DND-41 (cell line): ENCODE results near the gene ACP3.

ENCODE experiments used
- ATAC-seq: fragments of 200-7000 bp; cut with Tn5 transposase; 3 replicates; pipeline ENCODE4 v1.9.1; 2021; ENCODE audit warnings: low read depth; ENCODE audit not compliant: insufficient read depth
- DNase-seq: peaks from one replicate; pipeline ENCODE4 v3.0.0-alpha.2; 2020
- H2AFZ ChIP-seq: 2 replicates; pipeline ENCODE4 v1.6.0; 2012; ENCODE audit warnings: low read depth, low read length
- H3K27ac ChIP-seq: 2 replicates; pipeline ENCODE4 v1.5.1; 2012; ENCODE audit warnings: low read length, inconsistent platforms
- H3K27me3 ChIP-seq: fragments of 200-600 bp; sonication (generic); 2 replicates; pipeline ENCODE4 v1.6.0; 2012; ENCODE audit warnings: low read length, mild to moderate bottlenecking, inconsistent platforms; ENCODE audit not compliant: insufficient read depth, poor library complexity
- H3K36me3 ChIP-seq: 2 replicates; pipeline ENCODE4 v1.5.1; 2012; ENCODE audit warnings: low read length, inconsistent platforms; ENCODE audit not compliant: insufficient read depth
- H3K4me1 ChIP-seq: 2 replicates; pipeline ENCODE4 v1.5.1; 2012; ENCODE audit warnings: mild to moderate bottlenecking, low read length; ENCODE audit not compliant: insufficient read depth
- H3K4me2 ChIP-seq: 2 replicates; pipeline ENCODE4 v1.6.0; 2012; ENCODE audit warnings: mild to moderate bottlenecking, moderate library complexity, low read length, inconsistent platforms; ENCODE audit not compliant: insufficient read depth
- H3K4me3 ChIP-seq, 2 experiments: fragments of 200-600 bp in 1 of 2; shearing (Covaris generic) in 1 of 2; 2 replicates each; pipeline ENCODE4 v1.5.1; 2012 to 2016; ENCODE audit warnings: inconsistent platforms in 2 of 2, low read length in 2 of 2, mild to moderate bottlenecking in 2 of 2, low read depth in 1 of 2, moderate library complexity in 1 of 2
- H3K79me2 ChIP-seq: 2 replicates; pipeline ENCODE4 v1.6.0; 2012; ENCODE audit warnings: low read length, inconsistent platforms; ENCODE audit not compliant: insufficient read depth
- H3K9ac ChIP-seq: 2 replicates; pipeline ENCODE4 v1.6.0; 2012; ENCODE audit warnings: low read depth, mild to moderate bottlenecking, inconsistent platforms, low read length, moderate library complexity
- H3K9me3 ChIP-seq: 2 replicates; pipeline ENCODE4 v1.5.1; 2012; ENCODE audit warnings: low read length, moderate library complexity, mild to moderate bottlenecking, inconsistent platforms; ENCODE audit not compliant: insufficient read depth, severe bottlenecking
- H4K20me1 ChIP-seq: 2 replicates; pipeline ENCODE4 v1.6.0; 2012; ENCODE audit warnings: low read length; ENCODE audit not compliant: insufficient read depth
- EZH2 ChIP-seq: IDR thresholded peaks from 3 replicates; pipeline ENCODE4 v1.6.1; 2012; ENCODE audit warnings: borderline replicate concordance, low read depth, mild to moderate bottlenecking, moderate library complexity, low read length, inconsistent platforms; ENCODE audit not compliant: severe bottlenecking
- TF ChIP-seq, protein P1 (sequence below): IDR thresholded peaks from 2 replicates; pipeline ENCODE4 v1.5.1; 2012; ENCODE audit warnings: borderline replicate concordance, low read length, moderate library complexity, mild to moderate bottlenecking; ENCODE audit not compliant: poor library complexity, severe bottlenecking; ENCODE audit errors: extremely low read depth

ACP3 gene

DNA sequence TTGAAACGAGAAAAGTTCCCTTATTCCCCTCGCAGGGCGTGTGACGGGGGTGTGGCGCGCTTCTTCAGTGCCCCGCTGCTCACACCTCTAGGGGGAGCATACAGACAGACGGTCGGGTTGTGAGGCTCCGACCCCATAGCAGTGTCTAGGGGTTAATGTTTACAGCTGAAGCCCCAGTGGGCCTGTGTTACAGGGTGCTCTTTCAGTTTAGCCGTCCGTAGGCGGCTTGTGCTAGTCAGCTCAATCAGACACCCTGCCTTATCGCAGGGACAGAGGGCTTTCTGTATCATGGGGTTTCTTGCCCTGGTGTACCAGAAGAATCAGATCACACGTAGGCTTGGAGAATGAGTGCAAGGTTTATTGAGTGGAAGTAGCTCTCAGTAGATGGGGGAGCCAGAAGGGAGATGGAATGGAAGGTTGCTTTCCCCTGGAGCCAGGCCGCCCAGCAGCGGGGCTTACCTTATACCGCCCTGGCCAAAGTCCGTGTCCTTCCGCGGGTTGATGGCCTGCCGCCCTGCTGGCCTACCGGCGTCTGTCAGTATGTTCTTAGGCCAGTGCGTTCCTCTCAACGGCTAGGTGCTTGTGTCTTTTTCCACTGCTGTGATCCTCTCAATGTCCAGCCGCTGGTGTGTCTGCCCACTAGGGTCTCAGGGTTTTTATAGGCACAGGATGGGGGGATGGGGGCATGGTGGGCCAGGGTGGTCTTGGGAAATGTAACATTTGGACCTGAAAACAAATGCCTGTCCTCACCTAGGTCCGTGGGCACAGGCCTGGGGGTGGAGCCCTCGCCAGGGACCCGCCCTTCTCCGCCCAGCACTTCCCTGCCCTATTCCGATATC lies 32.2 kb upstream of the ACP3 start:
- H4K20me1 ChIP-seq, result no peaks in the 10 kb centered on the region
- H3K27me3 ChIP-seq, result no peaks in the 10 kb centered on the region
- no peak overlapping the region for H3K27ac ChIP-seq
- no peaks in the 10 kb centered on the region for H3K79me2 ChIP-seq
- no peak overlapping the region for H3K4me2 ChIP-seq
- no peaks in the 10 kb centered on the region for H3K9me3 ChIP-seq
- TF ChIP-seq, protein P1, sequence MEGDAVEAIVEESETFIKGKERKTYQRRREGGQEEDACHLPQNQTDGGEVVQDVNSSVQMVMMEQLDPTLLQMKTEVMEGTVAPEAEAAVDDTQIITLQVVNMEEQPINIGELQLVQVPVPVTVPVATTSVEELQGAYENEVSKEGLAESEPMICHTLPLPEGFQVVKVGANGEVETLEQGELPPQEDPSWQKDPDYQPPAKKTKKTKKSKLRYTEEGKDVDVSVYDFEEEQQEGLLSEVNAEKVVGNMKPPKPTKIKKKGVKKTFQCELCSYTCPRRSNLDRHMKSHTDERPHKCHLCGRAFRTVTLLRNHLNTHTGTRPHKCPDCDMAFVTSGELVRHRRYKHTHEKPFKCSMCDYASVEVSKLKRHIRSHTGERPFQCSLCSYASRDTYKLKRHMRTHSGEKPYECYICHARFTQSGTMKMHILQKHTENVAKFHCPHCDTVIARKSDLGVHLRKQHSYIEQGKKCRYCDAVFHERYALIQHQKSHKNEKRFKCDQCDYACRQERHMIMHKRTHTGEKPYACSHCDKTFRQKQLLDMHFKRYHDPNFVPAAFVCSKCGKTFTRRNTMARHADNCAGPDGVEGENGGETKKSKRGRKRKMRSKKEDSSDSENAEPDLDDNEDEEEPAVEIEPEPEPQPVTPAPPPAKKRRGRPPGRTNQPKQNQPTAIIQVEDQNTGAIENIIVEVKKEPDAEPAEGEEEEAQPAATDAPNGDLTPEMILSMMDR, result no peak
- TF ChIP-seq EZH2, result no peak
- ATAC-seq, result no peak
- no peak overlapping the region for H2AFZ ChIP-seq
- H3K9ac ChIP-seq, result no peak overlapping the region
- no peaks in the 10 kb centered on the region for H3K36me3 ChIP-seq
- H3K4me1 ChIP-seq, result no peaks in the 10 kb centered on the region
- H3K4me3 ChIP-seq, result no peak overlapping the region
- DNase-seq, result no peak

DNA sequence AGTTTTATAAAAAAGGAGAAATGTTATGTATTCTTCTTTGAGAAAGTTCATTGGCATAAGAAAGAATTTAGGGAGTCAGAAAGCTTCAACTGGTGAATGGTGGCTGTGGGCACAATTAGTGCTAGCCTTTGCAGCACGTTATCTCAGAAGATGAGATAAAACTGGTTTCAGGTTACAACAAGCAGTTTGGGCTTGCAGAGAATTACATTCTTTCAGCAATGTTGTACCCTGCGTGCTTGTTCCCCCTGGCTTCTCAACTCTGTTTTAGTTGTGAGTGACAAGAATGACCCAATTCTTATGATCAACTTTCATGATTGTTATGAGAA lies 31.6 kb upstream of the ACP3 start:
- ATAC-seq (no peak), DNase-seq (no peak)
- Histone ChIP-seq H3K9me3 (no peaks in the 10 kb centered on the region), H3K79me2 (no peaks in the 10 kb centered on the region), H3K27ac (no peak overlapping the region), H4K20me1 (no peaks in the 10 kb centered on the region), H3K9ac (no peak overlapping the region), H3K36me3 (no peaks in the 10 kb centered on the region), H3K4me2 (no peak overlapping the region), H3K4me3 (no peak overlapping the region), H3K27me3 (no peaks in the 10 kb centered on the region), H3K4me1 (no peaks in the 10 kb centered on the region), H2AFZ (no peak overlapping the region)
- no peak for TF ChIP-seq EZH2
- TF ChIP-seq, protein P1, result no peak

DNA sequence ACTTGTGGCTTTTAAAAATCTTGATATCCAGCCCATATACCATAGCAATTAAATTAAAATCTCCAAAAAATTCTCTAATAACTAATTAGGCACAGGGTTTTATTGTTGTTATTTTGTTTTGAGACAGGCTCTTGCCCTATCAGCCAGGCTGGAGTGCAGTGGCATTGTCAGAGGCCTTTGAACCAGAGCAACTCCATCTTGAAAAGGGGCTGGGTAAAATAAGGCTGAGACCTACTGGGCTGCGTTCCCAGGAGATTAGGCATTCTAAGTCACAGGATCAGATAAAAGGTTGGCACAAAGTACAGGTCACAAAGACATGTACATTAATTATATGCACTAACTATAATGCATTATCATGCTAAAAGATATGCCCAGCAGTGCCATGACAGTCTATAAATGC lies 31.2 kb upstream of the ACP3 start:
- Histone ChIP-seq H3K36me3 (no peaks in the 10 kb centered on the region), H3K79me2 (no peaks in the 10 kb centered on the region), H3K4me2 (no peak overlapping the region), H3K4me1 (no peaks in the 10 kb centered on the region), H3K9me3 (no peaks in the 10 kb centered on the region), H3K27me3 (no peaks in the 10 kb centered on the region), H2AFZ (no peak overlapping the region), H4K20me1 (no peaks in the 10 kb centered on the region), H3K9ac (no peak overlapping the region), H3K4me3 (no peak overlapping the region), H3K27ac (no peak overlapping the region)
- ATAC-seq (no peak), DNase-seq (no peak)
- TF ChIP-seq, protein P1, result no peak
- no peak for TF ChIP-seq EZH2

DNA sequence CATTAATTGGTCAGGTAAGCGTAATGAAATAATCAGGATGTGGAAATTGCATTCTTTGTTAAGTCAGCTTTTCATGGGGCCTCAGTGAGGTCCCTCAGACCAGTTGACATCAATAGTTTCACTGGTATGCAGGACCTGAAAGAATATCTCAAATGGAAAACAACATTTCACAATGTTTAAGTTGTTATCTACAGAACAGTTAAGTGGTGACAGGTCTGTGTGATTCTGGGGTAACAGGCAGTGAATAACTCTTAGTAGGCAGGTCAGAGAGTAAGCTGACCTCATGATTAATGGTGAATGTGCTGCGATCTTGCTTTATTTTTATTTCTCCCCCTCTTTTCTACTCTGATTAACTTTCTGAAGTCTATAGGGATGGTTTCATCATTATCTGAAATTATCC lies 28.9 kb upstream of the ACP3 start:
- no peak overlapping the region for H2AFZ ChIP-seq
- H3K27me3 ChIP-seq, result no peaks in the 10 kb centered on the region
- DNase-seq (no peak), ATAC-seq (no peak)
- no peak overlapping the region for H3K4me2 ChIP-seq
- H3K79me2 ChIP-seq, result no peaks in the 10 kb centered on the region
- no peaks in the 10 kb centered on the region for H3K36me3 ChIP-seq
- no peaks in the 10 kb centered on the region for H3K4me1 ChIP-seq
- no peak overlapping the region for H3K4me3 ChIP-seq
- TF ChIP-seq, protein P1, result no peak
- TF ChIP-seq EZH2, result no peak
- no peaks in the 10 kb centered on the region for H4K20me1 ChIP-seq
- H3K9me3 ChIP-seq, result no peaks in the 10 kb centered on the region
- H3K27ac ChIP-seq, result no peak overlapping the region
- no peak overlapping the region for H3K9ac ChIP-seq
